GM12865 (cell line): Measurements from ENCODE around the gene USO1.

Experiments used
- DNase-seq: peaks from one replicate; pipeline ENCODE4 v3.0.0; 2010; ENCODE audit warnings: low read depth
- H3K4me3 ChIP-seq: 2 replicates; pipeline ENCODE4 v1.5.1; 2011; ENCODE audit warnings: mild to moderate bottlenecking, low read depth, low read length, control low read depth
- CTCF ChIP-seq: IDR thresholded peaks from 2 replicates; pipeline ENCODE4 v1.5.1; 2011; ENCODE audit warnings: low read length, control low read depth, low read depth, inconsistent platforms; ENCODE audit not compliant: insufficient read depth; ENCODE audit errors: missing control alignments

USO1 gene

GRCh38 chr4:75848891-75849290 is 124.5 kb downstream of the USO1 start:
- no peak for TF ChIP-seq CTCF
- DNase-seq: peak; percentile 20
- H3K4me3 ChIP-seq: no peak overlapping the region

- no peak overlapping the region for H3K4me3 ChIP-seq
- TF ChIP-seq CTCF: no peak
- peak; percentile 9 for DNase-seq
These were observed 125.1 kb downstream of the USO1 start for GRCh38 chr4:75849461-75849860.

GRCh38 chr4:75858721-75859120 is 134.3 kb downstream of the USO1 start:
- no peak for DNase-seq
- TF ChIP-seq CTCF: no peak

GRCh38 chr4:75860606-75861005 is 136.2 kb downstream of the USO1 start:
- TF ChIP-seq CTCF: no peak
- no peak for DNase-seq
- no peak overlapping the region for H3K4me3 ChIP-seq

More at GRCh38 chr4:75858721-75859120, 134.3 kb downstream of the USO1 start:
- H3K4me3 ChIP-seq: no peak overlapping the region
